ENCODE measurements around the gene ARHGEF4. TPM values are rescaled to one million over a fixed set of nuclear protein-coding genes. Genes with fewer than 3 reads are reported as not detected.

ARHGEF4 gene
- total and polyA plus RNA-seq, 2 donors (not counting 3 experiments of a cell fraction or from before 2014, with no cell fraction given): not detected

- intact Hi-C loops (cut with micrococcal nuclease): no loop called here
- dilution Hi-C loops (cut with MboI; ENCODE audit: extremely low pct_ligation_motif_present, low sequenced_read_pairs): no loop called here
- no peaks in the 10 kb centered on the region for H3K79me2 ChIP-seq (ENCODE audit: control insufficient read depth, insufficient read depth, low read length)
- DNase-seq (ENCODE audit: low read depth, low spot score) (no peak), FAIRE-seq (no peak)
- no peak overlapping the region for H3K4me3 ChIP-seq (replicated peaks in 1 of 3; ENCODE audit: insufficient read depth in 1 of 3, low read depth in 1 of 3, low read length in 3 of 3)
- TF ChIP-seq MAX (IDR thresholded peaks at IDR 0.05; ENCODE audit: insufficient read depth, insufficient read length) (no peak), POLR2AphosphoS5 (IDR thresholded peaks at IDR 0.05; ENCODE audit: insufficient read depth, low read depth, low read length) (no peak), POLR2A (IDR thresholded peaks at IDR 0.05; ENCODE audit: low read depth, low read length) (no peak), CTCF (IDR thresholded peaks at IDR 0.05; ENCODE audit: extremely low read depth in 1 of 2, insufficient read depth in 1 of 2, low read depth in 1 of 2, low read length in 2 of 2) (no peak), JUN (IDR thresholded peaks at IDR 0.05; ENCODE audit: borderline replicate concordance, insufficient read depth, insufficient read length, low read depth) (no peak)
- no peaks in the 10 kb centered on the region for H3K27me3 ChIP-seq (ENCODE audit: control insufficient read depth in 2 of 2, insufficient read depth in 2 of 2, low read length in 2 of 2)
- no peaks in the 10 kb centered on the region for H4K20me1 ChIP-seq (replicated peaks; ENCODE audit: control insufficient read depth, extremely low read depth, insufficient read depth, low read length)
- H3K9ac ChIP-seq (replicated peaks; ENCODE audit: extremely low read depth, insufficient read depth, low read length): no peak overlapping the region
- no peaks in the 10 kb centered on the region for H3K4me1 ChIP-seq (ENCODE audit: control insufficient read depth, extremely low read depth, insufficient read depth, low read length)
- BruUV-seq (replicated peaks): no TSS peak
- ChIA-PET POLR2A (no interaction called here), CTCF (interaction anchor here (1.7 kb wide), 1 partner anchor 13 kb away, joined by 5 read pairs; no protein-coding TSS in a partner anchor)
- no peaks in the 10 kb centered on the region for H3K9me1 ChIP-seq (replicated peaks; ENCODE audit: control insufficient read depth, extremely low read depth, insufficient read depth, low read length)
- no peaks in the 10 kb centered on the region for H3K9me3 ChIP-seq (replicated peaks; ENCODE audit: control insufficient read depth, insufficient read depth, low read length)
- no peak overlapping the region for H3K4me2 ChIP-seq (ENCODE audit: insufficient read depth, low read length)
- H3K36me3 ChIP-seq (ENCODE audit: control insufficient read depth in 2 of 2, extremely low read depth in 1 of 2, insufficient read depth in 2 of 2, low read length in 2 of 2): no peaks in the 10 kb centered on the region
- H3K27ac ChIP-seq (ENCODE audit: insufficient read depth, low read depth, low read length): no peak overlapping the region
- H2AFZ ChIP-seq (ENCODE audit: low read depth, low read length): no peak overlapping the region
Observed at GRCh38 chr2:130810490-130810889, 26.2 kb upstream of the ARHGEF4 start.

- FAIRE-seq: no peak
- ChIA-PET CTCF (no interaction called here), POLR2A (no interaction called here)
- Histone ChIP-seq H3K79me2 (ENCODE audit: control insufficient read depth, insufficient read depth, low read length) (no peaks in the 10 kb centered on the region), H3K27me3 (ENCODE audit: control insufficient read depth in 2 of 2, insufficient read depth in 2 of 2, low read length in 2 of 2) (no peaks in the 10 kb centered on the region), H3K4me1 (ENCODE audit: control insufficient read depth, extremely low read depth, insufficient read depth, low read length) (no peaks in the 10 kb centered on the region), H3K4me2 (ENCODE audit: insufficient read depth, low read length) (no peak overlapping the region), H3K36me3 (ENCODE audit: control insufficient read depth in 2 of 2, extremely low read depth in 1 of 2, insufficient read depth in 2 of 2, low read length in 2 of 2) (no peaks in the 10 kb centered on the region), H4K20me1 (replicated peaks; ENCODE audit: control insufficient read depth, extremely low read depth, insufficient read depth, low read length) (no peaks in the 10 kb centered on the region), H3K9me1 (replicated peaks; ENCODE audit: control insufficient read depth, extremely low read depth, insufficient read depth, low read length) (no peaks in the 10 kb centered on the region), H2AFZ (ENCODE audit: low read depth, low read length) (no peak overlapping the region), H3K27ac (ENCODE audit: insufficient read depth, low read depth, low read length) (no peak overlapping the region), H3K9me3 (replicated peaks; ENCODE audit: control insufficient read depth, insufficient read depth, low read length) (no peaks in the 10 kb centered on the region), H3K4me3 (replicated peaks in 1 of 3; ENCODE audit: insufficient read depth in 1 of 3, low read depth in 1 of 3, low read length in 3 of 3) (no peak overlapping the region), H3K9ac (replicated peaks; ENCODE audit: extremely low read depth, insufficient read depth, low read length) (no peak overlapping the region)
- intact Hi-C loops (cut with micrococcal nuclease) (no loop called here), dilution Hi-C loops (cut with MboI; ENCODE audit: extremely low pct_ligation_motif_present, low sequenced_read_pairs) (no loop called here)
- TF ChIP-seq EZH2 (IDR thresholded peaks at IDR 0.05; ENCODE audit: borderline replicate concordance, low read depth, low read length, severe bottlenecking): no peak
- TF ChIP-seq FOS (IDR thresholded peaks at IDR 0.05; ENCODE audit: borderline replicate concordance, insufficient read depth, low read length): no peak
- no peak for TF ChIP-seq MAX (IDR thresholded peaks at IDR 0.05; ENCODE audit: insufficient read depth, insufficient read length)
- TF ChIP-seq CTCF (IDR thresholded peaks at IDR 0.05; ENCODE audit: extremely low read depth in 1 of 2, insufficient read depth in 1 of 2, low read depth in 1 of 2, low read length in 2 of 2): no peak
- no peak for TF ChIP-seq GATA2 (IDR thresholded peaks at IDR 0.05; ENCODE audit: insufficient read depth, insufficient read length, low read depth, low read length)
- TF ChIP-seq POLR2A (IDR thresholded peaks at IDR 0.05; ENCODE audit: low read depth, low read length): no peak
- no peak for TF ChIP-seq JUN (IDR thresholded peaks at IDR 0.05; ENCODE audit: borderline replicate concordance, insufficient read depth, insufficient read length, low read depth)
- TF ChIP-seq POLR2AphosphoS5 (IDR thresholded peaks at IDR 0.05; ENCODE audit: insufficient read depth, low read depth, low read length): no peak
- no peak for TF ChIP-seq MYC (IDR thresholded peaks at IDR 0.05; ENCODE audit: low read depth, low read length)
- BruUV-seq (replicated peaks): no TSS peak
- DNase-seq (ENCODE audit: low read depth, low spot score): no peak
Observed at GRCh38 chr2:130813722-130814121, 23.0 kb upstream of the ARHGEF4 start.

Data from endothelial cell of umbilical vein (primary cell).